WTC11 (cell line): ENCODE measurements around the gene ETV2. TPM values are rescaled to one million over a fixed set of nuclear protein-coding genes. Genes with fewer than 3 reads are reported as not detected.
A peak's percentile ranks its signal among the peaks of the same experiment; 100 is the strongest.

ENCODE experiments used
- ATAC-seq: fragments of 200-7000 bp; cut with Tn5 transposase; 2 replicates; pipeline ENCODE4 v1.10.0; 2021; ENCODE audit warnings: mild to moderate bottlenecking, moderate library complexity
- CTCF ChIA-PET: fragments of 300-600 bp; sonication (Branson Sonifier 250); formaldehyde crosslinking; loops from one replicate; lab custom pipeline; 2021; ENCODE audit warnings: antibody characterized with exemption; lab: Charles Lee
- POLR2A ChIA-PET: fragments of 350-600 bp; sonication (Branson Sonifier 250); formaldehyde crosslinking; loops from one replicate; lab custom pipeline; 2021; ENCODE audit warnings: antibody characterized with exemption; lab: Charles Lee
- DNase-seq: peaks from one replicate; pipeline ENCODE4 v3.0.0; 2021; ENCODE audit warnings: low spot score
- H3K27ac Mint-ChIP-seq: 2 replicates; pipeline ENCODE4 v1.8.0; 2021; ENCODE audit warnings: mixed read lengths
- H3K27me3 Mint-ChIP-seq: 2 replicates; pipeline ENCODE4 v1.8.0; 2021; ENCODE audit warnings: low read depth, mild to moderate bottlenecking, moderate library complexity, mixed read lengths
- H3K36me3 Mint-ChIP-seq: 2 replicates; pipeline ENCODE4 v1.8.0; 2021; ENCODE audit warnings: mixed read lengths
- H3K4me1 Mint-ChIP-seq: 2 replicates; pipeline ENCODE4 v1.8.0; 2022; ENCODE audit warnings: mixed read lengths
- H3K4me3 Mint-ChIP-seq: 2 replicates; pipeline ENCODE4 v1.8.0; 2021; ENCODE audit warnings: mild to moderate bottlenecking, moderate library complexity, mixed read lengths
- H3K9me3 Mint-ChIP-seq: 2 replicates; pipeline ENCODE4 v1.8.0; 2021; ENCODE audit warnings: mixed read lengths
- ATF1 ChIP-seq: sonication (generic); formaldehyde crosslinking; IDR thresholded peaks from 2 replicates; pipeline ENCODE4 v1.8.1; 2023; ENCODE audit warnings: mild to moderate bottlenecking, moderate library complexity, missing genetic modification reagents
- ATF2 ChIP-seq: sonication (generic); formaldehyde crosslinking; IDR thresholded peaks from 2 replicates; pipeline ENCODE4 v1.8.1; 2022; ENCODE audit warnings: low read depth, missing genetic modification reagents, borderline replicate concordance
- CDX4 ChIP-seq: fragments of 250-450 bp; sonication (Bioruptor Pico); IDR thresholded peaks from 2 replicates; pipeline ENCODE4 v1.9.0; 2021; ENCODE audit warnings: moderate library complexity, mild to moderate bottlenecking, inconsistent platforms, borderline replicate concordance
- E2F1 ChIP-seq: sonication (generic); formaldehyde crosslinking; IDR thresholded peaks from 2 replicates; pipeline ENCODE4 v1.8.0; 2022; ENCODE audit warnings: mild to moderate bottlenecking, missing genetic modification reagents
- ELF4 ChIP-seq: sonication (generic); formaldehyde crosslinking; IDR thresholded peaks from 2 replicates; pipeline ENCODE4 v1.8.1; 2022; ENCODE audit warnings: low read depth, mild to moderate bottlenecking, moderate library complexity, missing genetic modification reagents
- GTF2I ChIP-seq: fragments of 250-450 bp; sonication (Bioruptor Pico); conservative IDR thresholded peaks from 2 replicates; pipeline ENCODE4 v1.4.0; 2021; ENCODE audit warnings: mild to moderate bottlenecking
- HMGA2 ChIP-seq: fragments of 250-450 bp; sonication (Bioruptor Pico); IDR thresholded peaks from 2 replicates; pipeline ENCODE4 v1.4.0; 2021; ENCODE audit warnings: mild to moderate bottlenecking, moderate library complexity
- JUN ChIP-seq: sonication (generic); formaldehyde crosslinking; IDR thresholded peaks from 2 replicates; pipeline ENCODE4 v1.8.0; 2023; ENCODE audit warnings: mild to moderate bottlenecking, missing genetic modification reagents
- MYBL2 ChIP-seq: sonication (generic); formaldehyde crosslinking; IDR thresholded peaks from 2 replicates; pipeline ENCODE4 v1.8.1; 2023; ENCODE audit warnings: mild to moderate bottlenecking, moderate library complexity, missing genetic modification reagents
- NR1H2 ChIP-seq: sonication (generic); formaldehyde crosslinking; IDR thresholded peaks from 2 replicates; pipeline ENCODE4 v1.9.0; 2021; ENCODE audit warnings: mild to moderate bottlenecking, moderate library complexity, missing genetic modification reagents
- PREB ChIP-seq: sonication (generic); formaldehyde crosslinking; IDR thresholded peaks from 2 replicates; pipeline ENCODE4 v1.8.1; 2022; ENCODE audit warnings: mild to moderate bottlenecking, missing genetic modification reagents, moderate library complexity, borderline replicate concordance
- PRRX2 ChIP-seq: fragments of 250-450 bp; sonication (Bioruptor Pico); IDR thresholded peaks from 2 replicates; pipeline ENCODE4 v1.8.0; 2021; ENCODE audit warnings: mild to moderate bottlenecking
- USF1 ChIP-seq: sonication (generic); formaldehyde crosslinking; IDR thresholded peaks from 2 replicates; pipeline ENCODE4 v1.8.0; 2022; ENCODE audit warnings: mild to moderate bottlenecking, missing genetic modification reagents
- USF2 ChIP-seq: sonication (generic); formaldehyde crosslinking; IDR thresholded peaks from 2 replicates; pipeline ENCODE4 v1.8.1; 2023; ENCODE audit warnings: mild to moderate bottlenecking, missing genetic modification reagents, moderate library complexity
- ZBTB43 ChIP-seq: sonication (generic); formaldehyde crosslinking; IDR thresholded peaks from 2 replicates; pipeline ENCODE4 v1.8.1; 2023; ENCODE audit warnings: mild to moderate bottlenecking, missing genetic modification reagents
- ZMAT4 ChIP-seq: fragments of 250-450 bp; sonication (Bioruptor Pico); IDR thresholded peaks from 2 replicates; pipeline ENCODE4 v1.9.0; 2021; ENCODE audit warnings: mild to moderate bottlenecking
- ZNF121 ChIP-seq: sonication (generic); formaldehyde crosslinking; IDR thresholded peaks from 2 replicates; pipeline ENCODE4 v1.8.0; 2023; ENCODE audit warnings: missing genetic modification reagents
- ZNF317 ChIP-seq: sonication (generic); formaldehyde crosslinking; IDR thresholded peaks from 2 replicates; pipeline ENCODE4 v1.8.1; 2023; ENCODE audit warnings: low read depth, mild to moderate bottlenecking, moderate library complexity, missing genetic modification reagents, borderline replicate concordance
- ZNF423 ChIP-seq: fragments of 250-450 bp; sonication (Bioruptor Pico); IDR thresholded peaks from 2 replicates; pipeline ENCODE4 v2.1.2; 2022; ENCODE audit warnings: mild to moderate bottlenecking, moderate library complexity
- ZSCAN18 ChIP-seq: fragments of 250-450 bp; sonication (Bioruptor Pico); IDR thresholded peaks from 2 replicates; pipeline ENCODE4 v2.1.2; 2022; ENCODE audit warnings: mild to moderate bottlenecking, moderate library complexity
- total RNA-seq: library from RNA; stranded (reverse); gene quantifications from 3 replicates; pipeline ENCODE4 v1.2.3, GENCODE V29; 2021

ETV2 gene
- total RNA-seq, 1 experiment from 2014 or later = 1.7 TPM

GRCh38 chr19:35607661-35608060 is 33.9 kb upstream of the ETV2 start (continued):
- no peak for TF ChIP-seq E2F1 (CRISPR knock-in tag)
- TF ChIP-seq, all 79 proteins: peak for 0

- peaks cover 15% of the 10 kb centered on the region for H3K36me3 Mint-ChIP-seq
These were observed 33.3 kb upstream of the ETV2 start for GRCh38 chr19:35608251-35608650.

GRCh38 chr19:35609851-35610353 is 31.6 kb upstream of the ETV2 start:
- peaks cover 26% of the 10 kb centered on the region for H3K9me3 Mint-ChIP-seq
- ATAC-seq (no peak), DNase-seq (no peak)
- peaks cover 15% of the 10 kb centered on the region for H3K36me3 Mint-ChIP-seq
- ChIA-PET CTCF (no interaction called here), POLR2A (no interaction called here)
- H3K4me1 Mint-ChIP-seq = peaks cover under 1% of the 10 kb centered on the region; the same call in 1 of the 2 replicates
- peaks cover 40% of the 10 kb centered on the region for H3K27me3 Mint-ChIP-seq
- H3K4me3 Mint-ChIP-seq = no peak overlapping the region
- TF ChIP-seq ZBTB43 (CRISPR knock-in tag) (no peak), ELF4 (CRISPR knock-in tag) (no peak), ZNF423 (CRISPR knock-in tag) (no peak), ZSCAN18 (no peak), ZNF317 (CRISPR knock-in tag) (no peak), USF2 (CRISPR knock-in tag) (no peak), MYBL2 (no peak), PRRX2 (no peak), USF1 (CRISPR knock-in tag) (no peak)
- no peak overlapping the region for H3K27ac Mint-ChIP-seq

More at GRCh38 chr19:35608251-35608650, 33.3 kb upstream of the ETV2 start:
- H3K27ac Mint-ChIP-seq = no peak overlapping the region
- H3K27me3 Mint-ChIP-seq = peaks cover 40% of the 10 kb centered on the region
- no peak for DNase-seq
- CTCF ChIA-PET = no interaction called here
- ATAC-seq = no peak
- H3K4me1 Mint-ChIP-seq = peaks cover 3% of the 10 kb centered on the region; the same call in 1 of the 2 replicates
- H3K9me3 Mint-ChIP-seq = peaks cover 26% of the 10 kb centered on the region
- POLR2A ChIA-PET = no interaction called here
- no peak for TF ChIP-seq ELF4 (CRISPR knock-in tag)
- no peak for TF ChIP-seq CDX4
- no peak overlapping the region for H3K4me3 Mint-ChIP-seq

- CTCF ChIA-PET = interaction anchor here (1.0 to 3.1 kb wide), 7 partner anchors 11 to 117 kb away, joined by 3 to 16 read pairs (median 7); no protein-coding TSS in a partner anchor
- POLR2A ChIA-PET = interaction anchor here (0.5 to 1.3 kb wide), 4 partner anchors 44 to 470 kb away, joined by 3 to 7 read pairs (median 4); no protein-coding TSS in a partner anchor
- H3K4me3 Mint-ChIP-seq = peak overlapping the region; percentile 76
- peaks cover 33% of the 10 kb centered on the region for H3K27me3 Mint-ChIP-seq
- H3K36me3 Mint-ChIP-seq = peaks cover 18% of the 10 kb centered on the region
- H3K27ac Mint-ChIP-seq = peak overlapping the region; percentile 38; the same call in 1 of the 2 replicates
- DNase-seq (no peak), ATAC-seq (no peak)
- TF ChIP-seq GTF2I (CRISPR knock-in tag) (peak; percentile 79), ZNF423 (CRISPR knock-in tag) (no peak), NR1H2 (CRISPR knock-in tag) (no peak), ZNF121 (0 out of 2 replicates have a peak, but pooled peaks have one; percentile 17), ZMAT4 (CRISPR knock-in tag) (no peak), HMGA2 (no peak), ATF2 (CRISPR knock-in tag) (no peak), ATF1 (CRISPR knock-in tag) (no peak), JUN (no peak), PREB (CRISPR knock-in tag) (no peak)
- no peaks in the 10 kb centered on the region for H3K4me1 Mint-ChIP-seq
- peaks cover 13% of the 10 kb centered on the region for H3K9me3 Mint-ChIP-seq
These were observed 29.4 kb upstream of the ETV2 start for GRCh38 chr19:35612224-35612558.
